Endothelial cell of hepatic sinusoid (primary cell): Measurements from ENCODE around the gene DRAP1.
"Not testable (repeated sequence)": the region's sequence is repeated elsewhere in the genome, so short reads cannot be mapped to it uniquely, and the experiment has no call there.

Source experiments
- in situ Hi-C: cut with HindIII; loops from 2 replicates; pipeline ENCODE4 v1.10.0; 2017; ENCODE audit warnings: low sequenced_read_pairs

The DRAP1 gene

GRCh38 chr11:65925397-65925796 is 6.2 kb downstream of the DRAP1 start:
- in situ Hi-C loops, result no loop called here

GRCh38 chr11:65927904-65928397 is 8.7 kb downstream of the DRAP1 start:
- in situ Hi-C loops, result no loop called here

- in situ Hi-C loops, result no loop called here
Measured at GRCh38 chr11:65928667-65929066, 9.4 kb downstream of the DRAP1 start.

GRCh38 chr11:65931773-65932557 is 12.7 kb downstream of the DRAP1 start:
- in situ Hi-C loops, result no loop called here

- in situ Hi-C loops, result no loop called here
Measured at GRCh38 chr11:65932558-65932919, 13.3 kb downstream of the DRAP1 start.

GRCh38 chr11:65934014-65934413 is 14.8 kb downstream of the DRAP1 start:
- in situ Hi-C loops, result no loop called here

GRCh38 chr11:65937766-65938165 is 18.5 kb downstream of the DRAP1 start:
- in situ Hi-C loops, result loop anchor here (5.0 kb wide), 1 partner anchor 40 kb away; no protein-coding TSS in a partner anchor

GRCh38 chr11:65941720-65942310 is 22.6 kb downstream of the DRAP1 start:
- in situ Hi-C loops, result no loop called here

- in situ Hi-C loops, result no loop called here
Measured at GRCh38 chr11:65942531-65942930, 23.3 kb downstream of the DRAP1 start.

- in situ Hi-C loops, result no loop called here
Measured at GRCh38 chr11:65944191-65944590, 25.0 kb downstream of the DRAP1 start.

- in situ Hi-C loops, result no loop called here
Measured at GRCh38 chr11:65944767-65945166, 25.5 kb downstream of the DRAP1 start.

- in situ Hi-C loops, result no loop called here
Measured at GRCh38 chr11:65945430-65945911, 26.2 kb downstream of the DRAP1 start, which contains the start of gene TSGA10IP. Gene TSGA10IP, plus strand, starts transcription at chr11:65945480. Its CDS starts 196 bp downstream, at chr11:65945676.

- in situ Hi-C loops, result no loop called here
Measured at GRCh38 chr11:65945941-65946558, 26.8 kb downstream of the DRAP1 start.

GRCh38 chr11:65946655-65947054 is 27.4 kb downstream of the DRAP1 start:
- in situ Hi-C loops, result no loop called here

GRCh38 chr11:65947133-65947532 is 27.9 kb downstream of the DRAP1 start:
- in situ Hi-C loops, result no loop called here

GRCh38 chr11:65947603-65948125 is 28.4 kb downstream of the DRAP1 start:
- in situ Hi-C loops, result no loop called here

- in situ Hi-C loops, result not testable (repeated sequence)
Measured at GRCh38 chr11:65950711-65951110, 31.5 kb downstream of the DRAP1 start.

GRCh38 chr11:65951641-65952040 is 32.4 kb downstream of the DRAP1 start:
- in situ Hi-C loops, result not testable (repeated sequence)

- in situ Hi-C loops, result no loop called here
Measured at GRCh38 chr11:65952052-65952521, 32.9 kb downstream of the DRAP1 start.

GRCh38 chr11:65953471-65953870 is 34.2 kb downstream of the DRAP1 start:
- in situ Hi-C loops, result no loop called here

GRCh38 chr11:65954771-65955170 is 35.5 kb downstream of the DRAP1 start:
- in situ Hi-C loops, result no loop called here
